OCI-LY1 (cell line): Measurements from ENCODE around the gene SUGCT.

ENCODE experiments used
- H2AFZ ChIP-seq: fragments of 200-600 bp; sonication (generic), shearing (Covaris generic); 2 replicates; pipeline ENCODE4 v1.6.0; 2014; ENCODE audit warnings: antibody characterized with exemption, mild to moderate bottlenecking, low read length
- H3F3A ChIP-seq: fragments of 200-600 bp; sonication (generic), shearing (Covaris generic); 2 replicates; pipeline ENCODE4 v1.6.0; 2014; ENCODE audit warnings: mild to moderate bottlenecking, antibody characterized with exemption, low read length, moderate library complexity; ENCODE audit not compliant: insufficient read depth
- H3K27ac ChIP-seq: fragments of 200-600 bp; sonication (generic); 2 replicates; pipeline ENCODE4 v1.5.1; 2014; ENCODE audit warnings: low read length, mixed run types, mild to moderate bottlenecking, low read depth; ENCODE audit not compliant: poor library complexity, severe bottlenecking
- H3K27me3 ChIP-seq: fragments of 200-600 bp; sonication (generic); 2 replicates; pipeline ENCODE4 v1.6.0; 2014; ENCODE audit warnings: antibody characterized with exemption, mild to moderate bottlenecking, low read length, moderate library complexity; ENCODE audit not compliant: insufficient read depth
- H3K36me3 ChIP-seq: fragments of 200-600 bp; sonication (generic); 2 replicates; pipeline ENCODE4 v1.6.1; 2014; ENCODE audit warnings: mild to moderate bottlenecking, antibody characterized with exemption, low read length, moderate library complexity, mixed read lengths; ENCODE audit not compliant: insufficient read depth
- H3K4me1 ChIP-seq: fragments of 200-600 bp; sonication (generic); 2 replicates; pipeline ENCODE4 v1.5.1; 2014; ENCODE audit warnings: mild to moderate bottlenecking, low read length, moderate library complexity; ENCODE audit not compliant: insufficient read depth, severe bottlenecking
- H3K4me2 ChIP-seq: fragments of 200-600 bp; sonication (generic), shearing (Covaris generic); 2 replicates; pipeline ENCODE4 v1.6.1; 2014; ENCODE audit warnings: low read length
- H3K4me3 ChIP-seq: fragments of 200-600 bp; sonication (generic); 2 replicates; pipeline ENCODE4 v1.5.1; 2014; ENCODE audit warnings: low read length, low read depth, mild to moderate bottlenecking, mixed read lengths; ENCODE audit not compliant: poor library complexity, severe bottlenecking
- H3K79me2 ChIP-seq: fragments of 200-600 bp; shearing (Covaris generic); 2 replicates; pipeline ENCODE4 v1.6.1; 2016; ENCODE audit warnings: mixed run types, low read length, mixed read lengths; ENCODE audit not compliant: insufficient read depth
- H3K9ac ChIP-seq: fragments of 200-600 bp; sonication (generic), shearing (Covaris generic); 2 replicates; pipeline ENCODE4 v1.6.1; 2014; ENCODE audit warnings: mild to moderate bottlenecking, low read length, mixed read lengths
- H3K9me2 ChIP-seq: fragments of 200-600 bp; sonication (generic), shearing (Covaris generic); 2 replicates; pipeline ENCODE4 v1.6.1; 2014; ENCODE audit warnings: low read depth, mild to moderate bottlenecking, low read length, mixed read lengths
- H3K9me3 ChIP-seq: fragments of 200-600 bp; shearing (Covaris generic); 2 replicates; pipeline ENCODE4 v1.6.1; 2014; ENCODE audit warnings: low read length, mixed read lengths
- H4K20me1 ChIP-seq: fragments of 200-600 bp; sonication (generic), shearing (Covaris generic); 2 replicates; pipeline ENCODE4 v1.6.0; 2016; ENCODE audit warnings: mild to moderate bottlenecking, low read length; ENCODE audit not compliant: insufficient read depth
- EZH2 ChIP-seq: fragments of 200-600 bp; sonication (generic), shearing (Covaris generic); IDR thresholded peaks from 2 replicates; pipeline ENCODE4 v1.8.0; 2017; ENCODE audit warnings: borderline replicate concordance, mixed run types, mild to moderate bottlenecking, antibody characterized with exemption, low read length, moderate library complexity, mixed read lengths
- TF ChIP-seq, protein P1 (sequence below): fragments of 200-600 bp; sonication (generic), shearing (Covaris generic); IDR thresholded peaks from 2 replicates; pipeline ENCODE4 v1.5.1; 2017; ENCODE audit warnings: mild to moderate bottlenecking, antibody characterized with exemption, low read length, moderate library complexity, mixed read lengths

Gene SUGCT

DNA sequence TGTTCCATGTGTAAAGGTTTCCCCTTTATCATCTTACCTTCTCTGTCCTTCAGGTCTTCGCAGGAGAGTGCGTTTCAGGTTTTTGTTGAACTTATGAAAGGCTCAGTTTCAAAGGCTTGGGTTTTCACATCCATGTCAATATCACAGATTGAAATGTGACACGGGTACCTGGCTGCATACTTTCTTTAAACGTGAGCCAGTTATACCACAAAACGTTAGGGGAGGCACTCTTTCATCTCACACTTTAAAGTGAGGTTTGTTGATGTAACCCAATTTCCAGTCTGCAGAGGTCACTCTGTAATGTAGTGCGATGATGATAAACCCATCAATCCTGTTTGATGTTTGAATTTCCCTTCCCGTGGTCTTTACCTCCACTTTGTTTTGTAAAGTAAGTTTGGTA is 506.9 kb downstream of the SUGCT start:
- Histone ChIP-seq H4K20me1 (no peaks in the 10 kb centered on the region), H3K27me3 (no peaks in the 10 kb centered on the region; the same call in 1 of the 2 replicates), H3K9me2 (no peaks in the 10 kb centered on the region), H3F3A (no peaks in the 10 kb centered on the region), H3K4me1 (no peaks in the 10 kb centered on the region), H3K79me2 (no peaks in the 10 kb centered on the region), H3K9me3 (no peaks in the 10 kb centered on the region), H2AFZ (no peak overlapping the region), H3K4me3 (no peak overlapping the region), H3K9ac (no peak overlapping the region), H3K36me3 (no peaks in the 10 kb centered on the region), H3K4me2 (no peak overlapping the region), H3K27ac (no peak overlapping the region)
- no peak for TF ChIP-seq EZH2
- TF ChIP-seq, protein P1, sequence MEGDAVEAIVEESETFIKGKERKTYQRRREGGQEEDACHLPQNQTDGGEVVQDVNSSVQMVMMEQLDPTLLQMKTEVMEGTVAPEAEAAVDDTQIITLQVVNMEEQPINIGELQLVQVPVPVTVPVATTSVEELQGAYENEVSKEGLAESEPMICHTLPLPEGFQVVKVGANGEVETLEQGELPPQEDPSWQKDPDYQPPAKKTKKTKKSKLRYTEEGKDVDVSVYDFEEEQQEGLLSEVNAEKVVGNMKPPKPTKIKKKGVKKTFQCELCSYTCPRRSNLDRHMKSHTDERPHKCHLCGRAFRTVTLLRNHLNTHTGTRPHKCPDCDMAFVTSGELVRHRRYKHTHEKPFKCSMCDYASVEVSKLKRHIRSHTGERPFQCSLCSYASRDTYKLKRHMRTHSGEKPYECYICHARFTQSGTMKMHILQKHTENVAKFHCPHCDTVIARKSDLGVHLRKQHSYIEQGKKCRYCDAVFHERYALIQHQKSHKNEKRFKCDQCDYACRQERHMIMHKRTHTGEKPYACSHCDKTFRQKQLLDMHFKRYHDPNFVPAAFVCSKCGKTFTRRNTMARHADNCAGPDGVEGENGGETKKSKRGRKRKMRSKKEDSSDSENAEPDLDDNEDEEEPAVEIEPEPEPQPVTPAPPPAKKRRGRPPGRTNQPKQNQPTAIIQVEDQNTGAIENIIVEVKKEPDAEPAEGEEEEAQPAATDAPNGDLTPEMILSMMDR: no peak

DNA sequence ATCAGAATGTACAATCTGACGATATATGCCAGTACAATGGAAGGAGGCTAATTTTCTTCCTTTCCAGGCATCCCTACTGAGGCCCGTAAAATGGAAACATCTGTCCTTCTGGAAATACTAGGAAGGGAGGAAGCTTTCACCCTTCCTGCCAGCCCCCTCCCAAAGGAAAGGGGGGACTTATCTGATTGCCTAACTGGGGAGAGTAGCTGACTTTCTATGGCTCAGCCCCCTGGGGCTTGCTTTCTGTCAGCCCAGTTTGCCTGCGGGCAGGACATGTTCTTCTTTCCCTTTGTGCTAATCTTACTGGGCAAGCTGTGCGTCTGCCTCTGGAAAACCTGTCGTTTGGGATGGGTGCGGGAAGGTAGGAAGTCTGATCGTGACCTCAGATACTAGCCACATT is 508.9 kb downstream of the SUGCT start:
- Histone ChIP-seq H3F3A (no peaks in the 10 kb centered on the region), H3K79me2 (no peaks in the 10 kb centered on the region), H3K27ac (no peak overlapping the region), H3K4me2 (no peak overlapping the region), H4K20me1 (no peaks in the 10 kb centered on the region), H3K9me3 (no peaks in the 10 kb centered on the region), H3K4me1 (no peaks in the 10 kb centered on the region), H3K27me3 (no peaks in the 10 kb centered on the region; the same call in 1 of the 2 replicates), H3K36me3 (no peaks in the 10 kb centered on the region), H3K9ac (no peak overlapping the region), H2AFZ (no peak overlapping the region), H3K9me2 (no peaks in the 10 kb centered on the region), H3K4me3 (no peak overlapping the region)
- TF ChIP-seq, protein P1: no peak
- no peak for TF ChIP-seq EZH2

DNA sequence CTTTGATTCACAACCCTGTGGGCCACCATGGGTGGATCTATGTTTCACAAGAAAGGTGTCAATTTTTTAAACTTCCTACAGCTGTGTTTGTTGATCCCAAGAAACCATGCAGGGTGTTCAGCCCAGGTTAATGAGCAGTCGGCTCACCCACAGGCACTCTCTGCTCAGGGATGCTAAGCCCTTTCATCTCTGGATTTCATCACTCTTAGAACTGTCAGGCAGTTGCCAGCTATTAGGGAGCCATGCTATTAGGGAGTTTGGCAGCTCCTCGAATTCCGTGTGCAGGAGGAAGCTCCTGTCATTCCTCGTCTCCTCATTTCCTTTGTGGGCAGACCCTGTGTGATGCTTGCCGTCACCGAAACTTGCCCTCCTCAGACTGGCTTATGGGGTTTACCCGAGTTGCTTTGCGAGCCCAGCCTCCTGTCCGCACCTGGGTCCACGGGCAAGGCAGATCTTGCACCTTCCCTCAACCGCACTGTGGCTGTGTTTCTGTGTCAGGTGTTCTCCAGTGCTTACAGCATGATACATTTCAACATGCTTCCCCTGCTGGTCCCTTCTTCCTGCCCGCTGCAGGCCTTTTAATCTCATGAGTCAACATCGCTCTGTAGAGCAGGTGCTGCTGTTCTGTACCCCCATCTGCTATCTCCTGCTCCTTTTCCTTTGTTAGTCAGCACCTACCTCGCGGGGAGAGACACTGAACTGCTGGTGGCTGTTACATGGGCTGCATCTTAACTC is 509.8 kb downstream of the SUGCT start:
- TF ChIP-seq, protein P1: no peak
- no peak for TF ChIP-seq EZH2
- no peaks in the 10 kb centered on the region for H4K20me1 ChIP-seq
- H2AFZ ChIP-seq: no peak overlapping the region
- H3K4me1 ChIP-seq: no peaks in the 10 kb centered on the region
- no peaks in the 10 kb centered on the region for H3K36me3 ChIP-seq
- no peak overlapping the region for H3K9ac ChIP-seq
- no peak overlapping the region for H3K4me2 ChIP-seq
- H3K9me2 ChIP-seq: no peaks in the 10 kb centered on the region
- H3K79me2 ChIP-seq: no peaks in the 10 kb centered on the region
- no peak overlapping the region for H3K4me3 ChIP-seq
- no peaks in the 10 kb centered on the region for H3K9me3 ChIP-seq
- no peaks in the 10 kb centered on the region for H3F3A ChIP-seq
- H3K27me3 ChIP-seq: no peaks in the 10 kb centered on the region; the same call in 1 of the 2 replicates
- H3K27ac ChIP-seq: no peak overlapping the region
